Brain pericyte (primary cell): Measurements from ENCODE around the gene FXYD6.

Experiments used
- DNase-seq: peaks from one replicate; pipeline ENCODE4 v3.0.0-alpha.2; 2012; ENCODE audit warnings: low read depth, low spot score

The FXYD6 gene

DNA sequence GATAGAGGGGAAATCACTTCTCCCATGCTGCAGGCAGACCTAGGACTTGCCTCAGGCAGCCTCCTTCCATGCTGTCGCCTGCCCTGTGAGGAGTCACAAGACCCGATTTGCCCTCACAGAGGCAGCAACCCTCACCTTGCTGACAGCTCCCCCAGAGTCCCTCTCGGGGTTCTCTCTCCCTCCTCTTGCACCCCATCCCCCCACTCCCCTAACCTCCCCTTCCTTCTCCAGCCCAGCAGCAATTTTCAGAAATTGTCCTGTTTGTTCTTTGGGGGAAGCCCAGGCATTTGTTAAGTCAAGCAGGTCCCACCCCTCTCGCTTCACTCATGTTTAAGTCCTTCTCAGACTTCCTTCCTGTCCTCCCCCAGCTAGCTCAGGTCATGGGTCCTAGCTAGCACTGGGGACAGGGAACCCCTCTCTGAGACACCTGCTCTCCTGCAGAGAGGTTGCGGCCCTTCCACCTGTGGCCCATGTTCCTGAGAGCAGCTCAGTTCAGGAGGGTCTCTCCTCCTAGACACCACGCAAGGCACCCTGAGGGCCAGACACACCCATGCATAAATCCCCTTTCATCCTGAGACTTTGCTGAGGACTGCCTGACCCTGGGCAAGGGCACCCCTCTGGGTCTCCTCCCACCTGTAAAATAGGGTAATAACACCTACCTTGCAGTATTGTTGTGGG is 45.6 kb downstream of the FXYD6 start:
- no peak for DNase-seq

DNA sequence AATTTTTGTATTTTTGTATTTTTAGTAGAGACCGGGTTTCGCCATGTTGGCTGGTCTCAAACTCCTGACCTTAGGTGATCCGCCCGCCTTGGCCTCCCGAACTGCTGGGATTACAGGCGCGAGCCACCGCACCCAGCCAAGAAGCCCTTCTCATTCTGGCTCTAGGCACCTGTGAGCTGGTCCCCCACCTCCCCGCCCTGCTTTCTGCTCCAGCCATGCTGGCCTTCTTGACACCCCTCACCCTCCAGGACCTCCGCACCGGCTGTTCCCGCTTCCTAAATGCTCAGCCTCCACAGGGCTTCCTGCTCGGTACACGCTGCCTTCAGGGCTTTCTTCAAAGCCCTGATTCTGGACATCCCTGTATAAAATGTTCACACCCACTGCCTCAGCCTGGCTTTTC is 46.4 kb downstream of the FXYD6 start:
- DNase-seq = no peak

- DNase-seq = no peak
Measured at GRCh38 chr11:117829369-117829725, 47.1 kb downstream of the FXYD6 start.

DNA sequence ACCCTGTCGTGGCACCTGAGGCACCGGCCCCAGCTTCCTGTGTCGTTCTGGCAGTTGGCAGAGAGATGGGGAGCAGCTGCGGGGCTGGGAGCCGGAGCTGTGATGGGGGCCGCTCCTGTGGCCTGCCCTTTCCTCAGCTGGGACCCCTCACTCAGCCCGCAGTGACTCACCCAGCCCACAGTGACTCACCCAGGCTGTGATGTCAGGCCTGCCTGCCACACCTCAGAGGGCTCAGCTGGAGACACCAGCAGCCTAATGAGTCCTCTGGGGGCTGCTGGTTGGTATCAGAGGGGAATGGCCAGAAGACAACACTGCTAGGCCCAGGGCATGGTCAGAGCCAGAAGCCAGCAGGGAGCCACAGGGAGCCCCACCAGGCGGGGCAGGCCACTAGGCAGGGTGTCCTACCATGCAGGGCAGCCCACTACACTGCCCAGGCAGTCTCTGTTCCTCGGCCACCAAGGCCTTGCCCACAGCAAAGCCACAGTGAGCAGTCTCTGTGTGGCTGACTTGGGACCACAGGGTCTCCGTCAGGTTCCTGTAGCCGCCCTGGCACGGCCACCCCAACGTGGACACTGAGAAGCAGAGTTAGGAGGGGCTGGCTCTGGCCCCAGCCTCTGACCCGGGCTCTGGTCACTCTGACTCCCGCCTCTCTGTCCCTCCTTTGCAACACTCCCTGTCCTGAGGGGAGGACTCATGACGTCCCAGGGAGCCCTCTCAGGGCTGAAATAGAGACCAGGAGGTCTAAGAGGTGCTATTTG is 47.7 kb downstream of the FXYD6 start:
- no peak for DNase-seq

- DNase-seq = no peak
Measured at GRCh38 chr11:117827521-117828511, 48.6 kb downstream of the FXYD6 start.

GRCh38 chr11:117826832-117827231 is 49.6 kb downstream of the FXYD6 start:
- no peak for DNase-seq

GRCh38 chr11:117826190-117826570 is 50.3 kb downstream of the FXYD6 start:
- no peak for DNase-seq

- no peak for DNase-seq
Measured at GRCh38 chr11:117825538-117826189, 50.8 kb downstream of the FXYD6 start.

GRCh38 chr11:117824571-117825537 is 51.6 kb downstream of the FXYD6 start, which contains the start of gene FXYD2:
TSS of gene FXYD2 (minus strand) at chr11:117824744. CDS start at chr11:117824678, 66 bp downstream.
- DNase-seq = no peak

DNA sequence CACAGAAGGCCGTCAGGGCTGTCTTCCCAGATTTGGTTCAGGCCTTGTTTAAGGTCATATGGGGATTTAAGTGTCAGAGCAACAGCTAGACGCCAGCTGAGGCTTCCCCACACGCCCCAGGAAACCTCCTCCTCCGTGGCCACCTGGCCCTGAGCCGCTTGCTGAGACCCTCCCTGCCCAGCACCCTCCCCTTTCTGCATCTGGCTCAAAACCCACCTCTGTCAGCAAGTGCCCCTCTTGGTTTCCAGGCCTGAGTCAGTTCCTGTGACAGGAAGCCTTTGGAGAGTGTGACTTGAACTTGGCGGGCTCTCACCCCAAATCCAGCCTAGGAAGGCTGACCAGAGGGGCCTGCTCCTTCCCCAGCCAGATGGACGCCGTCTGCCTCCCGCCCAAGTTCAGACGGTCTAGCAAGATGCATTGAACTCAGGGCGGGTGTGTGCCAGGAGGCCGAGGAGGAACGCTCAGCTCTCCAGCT is 52.5 kb downstream of the FXYD6 start:
- no peak for DNase-seq

- no peak for DNase-seq
Measured at GRCh38 chr11:117823294-117823945, 53.0 kb downstream of the FXYD6 start.

- DNase-seq = no peak
Measured at GRCh38 chr11:117822074-117823033, 54.1 kb downstream of the FXYD6 start.

DNA sequence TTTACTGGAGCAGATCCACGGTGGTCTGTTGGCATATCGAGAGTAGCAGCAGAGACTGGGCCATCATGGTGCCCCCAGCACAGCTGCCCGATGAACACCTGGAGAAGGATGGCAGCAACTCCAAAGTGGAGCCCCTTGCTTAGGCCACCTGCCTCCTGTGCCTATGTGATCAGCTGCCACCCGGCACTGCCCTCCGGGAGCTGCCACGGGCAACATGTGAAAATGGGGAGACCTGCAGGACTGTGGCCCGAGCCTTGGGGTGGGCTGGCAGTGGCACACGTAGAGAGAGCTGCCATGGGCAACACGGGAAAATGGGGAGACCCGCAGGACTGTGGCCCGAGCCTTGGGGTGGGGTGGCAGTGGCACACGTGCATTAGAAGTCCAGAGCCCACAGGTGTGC is 55.0 kb downstream of the FXYD6 start:
- no peak for DNase-seq

DNA sequence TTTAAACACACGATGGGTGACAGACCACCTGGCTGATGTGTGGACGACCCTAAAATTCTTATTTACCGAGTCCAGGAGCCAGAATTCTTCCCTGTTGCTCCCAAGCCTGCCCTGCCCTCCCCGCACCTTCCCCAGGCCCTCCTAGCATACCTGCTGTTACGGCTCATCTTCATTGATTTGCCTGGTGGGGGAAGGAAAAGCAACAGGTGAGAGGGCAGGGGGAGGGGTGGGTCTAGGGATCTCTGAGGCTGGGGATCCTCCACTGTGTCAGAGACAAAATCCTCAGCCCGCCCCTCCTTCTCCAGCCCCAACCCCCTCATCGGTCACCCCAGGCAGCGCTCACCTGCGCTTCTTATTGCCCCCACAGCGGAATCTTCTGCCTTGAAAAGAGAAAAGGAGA is 55.9 kb downstream of the FXYD6 start:
- DNase-seq = no peak

DNA sequence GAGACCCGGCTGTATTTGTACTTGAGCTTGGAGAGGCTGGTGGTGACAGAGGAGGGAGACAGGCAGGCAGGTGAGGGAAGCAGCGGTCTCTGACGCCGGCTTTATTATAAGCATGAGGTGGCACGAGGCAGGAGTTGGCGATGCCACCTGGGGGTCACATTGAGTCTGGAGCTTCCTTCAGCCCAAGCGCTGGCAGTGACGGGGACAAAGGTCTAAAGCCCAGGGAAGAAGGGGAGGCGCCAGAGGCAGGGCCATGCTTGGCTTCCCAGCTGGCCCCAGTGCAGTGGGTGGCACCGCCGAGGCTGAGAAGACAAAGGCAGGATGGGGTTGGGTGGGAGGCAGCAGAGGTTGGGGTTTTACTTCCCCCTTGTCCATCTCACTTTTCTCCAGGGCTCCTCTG is 56.4 kb downstream of the FXYD6 start:
- DNase-seq = no peak

- no peak for DNase-seq
Measured at GRCh38 chr11:117819096-117820040, 57.1 kb downstream of the FXYD6 start.
